ENCODE results near the gene PROSER3.
"Not testable (repeated sequence)": the region's sequence is repeated elsewhere in the genome, so short reads cannot be mapped to it uniquely, and the experiment has no call there.

DNA sequence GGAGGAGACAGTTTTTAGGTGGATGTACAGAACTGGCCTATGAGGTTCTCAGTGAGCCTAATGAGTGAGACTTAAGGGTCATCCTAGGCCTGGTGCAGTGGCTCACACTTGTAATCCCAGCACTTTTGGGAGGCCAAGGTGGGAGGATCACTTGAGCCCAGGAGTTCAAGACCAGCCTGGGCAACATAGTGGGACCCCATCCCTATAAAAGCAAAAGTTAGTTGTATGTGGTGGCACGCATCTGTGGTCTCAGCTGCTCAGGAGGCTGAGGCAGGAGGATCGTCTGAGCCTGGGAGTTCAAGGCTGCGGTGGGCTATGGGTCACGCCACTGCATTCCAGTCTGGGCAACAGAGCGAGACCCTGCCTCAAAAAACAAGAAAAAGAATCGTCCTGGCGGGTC, 33.8 kb upstream of the PROSER3 start:
- TF ChIP-seq, protein P1, sequence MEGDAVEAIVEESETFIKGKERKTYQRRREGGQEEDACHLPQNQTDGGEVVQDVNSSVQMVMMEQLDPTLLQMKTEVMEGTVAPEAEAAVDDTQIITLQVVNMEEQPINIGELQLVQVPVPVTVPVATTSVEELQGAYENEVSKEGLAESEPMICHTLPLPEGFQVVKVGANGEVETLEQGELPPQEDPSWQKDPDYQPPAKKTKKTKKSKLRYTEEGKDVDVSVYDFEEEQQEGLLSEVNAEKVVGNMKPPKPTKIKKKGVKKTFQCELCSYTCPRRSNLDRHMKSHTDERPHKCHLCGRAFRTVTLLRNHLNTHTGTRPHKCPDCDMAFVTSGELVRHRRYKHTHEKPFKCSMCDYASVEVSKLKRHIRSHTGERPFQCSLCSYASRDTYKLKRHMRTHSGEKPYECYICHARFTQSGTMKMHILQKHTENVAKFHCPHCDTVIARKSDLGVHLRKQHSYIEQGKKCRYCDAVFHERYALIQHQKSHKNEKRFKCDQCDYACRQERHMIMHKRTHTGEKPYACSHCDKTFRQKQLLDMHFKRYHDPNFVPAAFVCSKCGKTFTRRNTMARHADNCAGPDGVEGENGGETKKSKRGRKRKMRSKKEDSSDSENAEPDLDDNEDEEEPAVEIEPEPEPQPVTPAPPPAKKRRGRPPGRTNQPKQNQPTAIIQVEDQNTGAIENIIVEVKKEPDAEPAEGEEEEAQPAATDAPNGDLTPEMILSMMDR (IDR thresholded peaks at IDR 0.05) = not testable (repeated sequence)
- TF ChIP-seq POLR2AphosphoS5 (IDR thresholded peaks at IDR 0.05; ENCODE audit: insufficient read depth in 1 of 2, low read depth in 1 of 2); POLR2A (IDR thresholded peaks at IDR 0.05): not testable (repeated sequence)
